Keratinocyte (primary cell): ENCODE results near the gene IL36RN. TPM values are rescaled to one million over a fixed set of nuclear protein-coding genes. Genes with fewer than 3 reads are reported as not detected.

ENCODE experiments used
- DNase-seq: peaks from one replicate; pipeline ENCODE4 v3.0.0-alpha.2; 2011; ENCODE audit warnings: low read depth, missing footprints, low spot score
- FAIRE-seq: peaks from 2 replicates; lab custom pipeline; 2011; peaks lifted over from hg19 to GRCh38; lab: Jason Lieb, UNC
- H2AFZ ChIP-seq: 2 replicates; pipeline ENCODE4 v1.6.0; 2012; ENCODE audit warnings: low read length, control low read depth, inconsistent platforms; ENCODE audit not compliant: control insufficient read depth
- H3K27ac ChIP-seq: 2 replicates; pipeline ENCODE4 v1.5.1; 2011; ENCODE audit warnings: low read length; ENCODE audit not compliant: control insufficient read depth, insufficient read depth
- H3K27me3 ChIP-seq: 3 replicates; pipeline ENCODE4 v1.6.0; 2011; ENCODE audit warnings: low read length; ENCODE audit not compliant: control insufficient read depth, insufficient read depth; ENCODE audit errors: extremely low read depth
- H3K36me3 ChIP-seq, 2 experiments: 2 replicates in 1 of 2; 3 replicates in 1 of 2; pipeline ENCODE4 v1.5.1; 2011; ENCODE audit warnings: low read length in 2 of 2, mild to moderate bottlenecking in 1 of 2; ENCODE audit not compliant: control insufficient read depth in 2 of 2, insufficient read depth in 2 of 2; ENCODE audit errors: extremely low read depth in 1 of 2
- H3K4me1 ChIP-seq: 3 replicates; pipeline ENCODE4 v1.5.1; 2011; ENCODE audit warnings: low read length; ENCODE audit not compliant: control insufficient read depth, insufficient read depth; ENCODE audit errors: extremely low read depth
- H3K4me2 ChIP-seq: 3 replicates; pipeline ENCODE4 v1.6.0; 2011; ENCODE audit warnings: low read depth, low read length; ENCODE audit not compliant: control insufficient read depth, insufficient read depth; ENCODE audit errors: extremely low read depth
- H3K4me3 ChIP-seq, 3 experiments: fragments of 200-600 bp in 1 of 3; sonication (generic) in 1 of 3; 2 replicates in 2 of 3; 3 replicates in 1 of 3; pipeline ENCODE4 v1.5.1; 2011 to 2016; ENCODE audit warnings: low read length in 3 of 3, mild to moderate bottlenecking in 3 of 3, control low read depth in 2 of 3, inconsistent platforms in 1 of 3, low read depth in 1 of 3, mixed read lengths in 1 of 3, mixed run types in 1 of 3, moderate library complexity in 1 of 3; ENCODE audit not compliant: control insufficient read depth in 2 of 3, insufficient read depth in 2 of 3; ENCODE audit errors: extremely low read depth in 1 of 3
- H3K79me2 ChIP-seq: 2 replicates; pipeline ENCODE4 v1.6.0; 2012; ENCODE audit warnings: low read length; ENCODE audit not compliant: control insufficient read depth, insufficient read depth
- H3K9ac ChIP-seq: 3 replicates; pipeline ENCODE4 v1.6.0; 2011; ENCODE audit warnings: low read length; ENCODE audit not compliant: control insufficient read depth, insufficient read depth; ENCODE audit errors: extremely low read depth
- H3K9me1 ChIP-seq: 3 replicates; pipeline ENCODE4 v1.6.0; 2011; ENCODE audit warnings: low read length; ENCODE audit not compliant: control insufficient read depth, insufficient read depth; ENCODE audit errors: extremely low read depth
- H3K9me3 ChIP-seq: 2 replicates; pipeline ENCODE4 v1.5.1; 2012; ENCODE audit warnings: low read depth, low read length; ENCODE audit not compliant: control insufficient read depth
- H4K20me1 ChIP-seq: 3 replicates; pipeline ENCODE4 v1.6.0; 2011; ENCODE audit warnings: low read length; ENCODE audit not compliant: control insufficient read depth, insufficient read depth; ENCODE audit errors: extremely low read depth
- EZH2 ChIP-seq: IDR thresholded peaks from one replicate; pipeline ENCODE4 v1.6.1; 2012; ENCODE audit warnings: inconsistent platforms, mild to moderate bottlenecking, low read length, moderate library complexity
- dilution Hi-C: fragments of 300-500 bp; cut with MboI; formaldehyde crosslinking; loops from one replicate; pipeline ENCODE4 v1.7.0; 2020; ENCODE audit warnings: low sequenced_read_pairs; ENCODE audit not compliant: extremely low pct_ligation_motif_present
- polyA plus RNA-seq, 5 experiments: library from polyadenylated mRNA; depleted of rRNA in 3 of 5; stranded (reverse) in 3 of 5; stranded (forward) in 1 of 5; unstranded in 1 of 5; fragments of >200 nt; gene quantifications; 1 replicate in 1 of 5; 2 replicates in 3 of 5; 3 replicates in 1 of 5; pipeline versions ENCODE4 v1.2.1 to v1.2.3, GENCODE V29; 2011 to 2012; ENCODE audit warnings: missing spikeins in 2 of 5, low read depth in 1 of 5, low replicate concordance in 1 of 5
- small RNA-seq, 3 experiments: library from RNA; depleted of rRNA; stranded (forward); fragments of <200 nt; gene quantifications; one replicate each; pipeline ENCODE3, GENCODE V24; 2012; ENCODE audit warnings: low read depth in 3 of 3, low replicate concordance in 1 of 3; ENCODE audit not compliant: insufficient read length in 3 of 3
- TF ChIP-seq, protein P1 (sequence below), 3 experiments: IDR thresholded peaks in 1 of 3; conservative IDR thresholded peaks in 1 of 3; optimal IDR thresholded peaks in 1 of 3; 2 replicates in 2 of 3; 3 replicates in 1 of 3; pipeline versions ENCODE3 to v1.5.1; 2011; ENCODE audit warnings: low read length in 3 of 3, mild to moderate bottlenecking in 3 of 3, moderate library complexity in 2 of 3, control low read depth in 1 of 3, inconsistent platforms in 1 of 3; ENCODE audit not compliant: insufficient read depth in 2 of 3; ENCODE audit errors: extremely low read depth in 1 of 3

Gene IL36RN
- polyA plus RNA-seq, 1 donor (not counting 4 experiments of a cell fraction or from before 2014, with no cell fraction given): 3.9 TPM

DNA sequence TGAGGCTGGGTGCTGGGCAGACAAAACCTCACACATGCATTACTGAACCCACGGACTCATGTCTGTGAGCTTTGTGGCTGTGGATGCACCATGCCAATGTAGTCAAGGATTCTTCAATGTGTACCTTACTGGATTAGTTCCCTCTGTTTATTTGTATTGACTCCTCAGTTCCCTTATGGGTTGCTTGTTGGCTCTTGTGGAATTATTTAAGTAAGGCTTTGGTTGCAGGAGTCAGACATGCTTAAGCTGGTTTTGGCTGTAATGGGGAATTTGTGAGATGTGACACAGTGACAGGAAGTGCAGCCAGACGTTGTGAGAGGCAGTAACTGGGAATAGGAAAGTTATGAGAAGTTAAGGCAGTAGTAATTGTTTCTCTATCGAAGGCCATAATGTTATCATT, 54.8 kb downstream of the IL36RN start:
- H3K9me1 ChIP-seq: no peaks in the 10 kb centered on the region
- no peak overlapping the region for H2AFZ ChIP-seq
- TF ChIP-seq, protein P1, sequence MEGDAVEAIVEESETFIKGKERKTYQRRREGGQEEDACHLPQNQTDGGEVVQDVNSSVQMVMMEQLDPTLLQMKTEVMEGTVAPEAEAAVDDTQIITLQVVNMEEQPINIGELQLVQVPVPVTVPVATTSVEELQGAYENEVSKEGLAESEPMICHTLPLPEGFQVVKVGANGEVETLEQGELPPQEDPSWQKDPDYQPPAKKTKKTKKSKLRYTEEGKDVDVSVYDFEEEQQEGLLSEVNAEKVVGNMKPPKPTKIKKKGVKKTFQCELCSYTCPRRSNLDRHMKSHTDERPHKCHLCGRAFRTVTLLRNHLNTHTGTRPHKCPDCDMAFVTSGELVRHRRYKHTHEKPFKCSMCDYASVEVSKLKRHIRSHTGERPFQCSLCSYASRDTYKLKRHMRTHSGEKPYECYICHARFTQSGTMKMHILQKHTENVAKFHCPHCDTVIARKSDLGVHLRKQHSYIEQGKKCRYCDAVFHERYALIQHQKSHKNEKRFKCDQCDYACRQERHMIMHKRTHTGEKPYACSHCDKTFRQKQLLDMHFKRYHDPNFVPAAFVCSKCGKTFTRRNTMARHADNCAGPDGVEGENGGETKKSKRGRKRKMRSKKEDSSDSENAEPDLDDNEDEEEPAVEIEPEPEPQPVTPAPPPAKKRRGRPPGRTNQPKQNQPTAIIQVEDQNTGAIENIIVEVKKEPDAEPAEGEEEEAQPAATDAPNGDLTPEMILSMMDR (optimal IDR thresholded peaks at IDR 0.05 in 1 of 3, IDR thresholded peaks at IDR 0.05 in 1 of 3, conservative IDR thresholded peaks at IDR 0.05 in 1 of 3; ENCODE audit: extremely low read depth in 1 of 3, insufficient read depth in 2 of 3, low read length in 3 of 3): no peak
- TF ChIP-seq EZH2: no peak
- peaks cover 53% of the 10 kb centered on the region for H3K4me1 ChIP-seq
- H3K27me3 ChIP-seq: no peaks in the 10 kb centered on the region
- no peak overlapping the region for H3K4me2 ChIP-seq
- no peaks in the 10 kb centered on the region for H3K36me3 ChIP-seq
- FAIRE-seq (no peak), DNase-seq (no peak)
- H4K20me1 ChIP-seq: no peaks in the 10 kb centered on the region
- no peak overlapping the region for H3K9ac ChIP-seq
- no peak overlapping the region for H3K4me3 ChIP-seq
- no peak overlapping the region for H3K27ac ChIP-seq
- H3K79me2 ChIP-seq: peaks cover 2% of the 10 kb centered on the region
- dilution Hi-C loops: no loop called here
- H3K9me3 ChIP-seq: no peaks in the 10 kb centered on the region

Small RNA genes lying within 50 kb of the gene (small RNA-seq; reads per million reads assigned to genes)
- gene RNU6-1180P: 0 reads per million in 3 experiments

Other genes with a start within 250 kb of the IL36RN start
- gene IL1B, start 222.4 kb upstream of the IL36RN start, polyA plus RNA-seq: 221 to 291 TPM (median 232 TPM) in 3 replicates
- 0.33 to 0.73 TPM (median 0.63 TPM) in 3 replicates for gene IL37, start 148.0 kb upstream of the IL36RN start, polyA plus RNA-seq
- gene IL36G, start 81.2 kb upstream of the IL36RN start, polyA plus RNA-seq: 8.0 to 62.8 TPM (median 20.2 TPM) in 3 replicates
- gene IL36A, start 53.7 kb upstream of the IL36RN start, polyA plus RNA-seq: not detected in 3 replicates
- gene IL36B, start 6.3 kb upstream of the IL36RN start, polyA plus RNA-seq: 0.14 to 0.21 TPM (median 0.14 TPM) in 3 replicates
- gene IL1F10, start 8.8 kb downstream of the IL36RN start, polyA plus RNA-seq: 0.15 to 0.75 TPM (median 0.37 TPM) in 3 replicates
- 114 to 190 TPM (median 128 TPM) in 3 replicates for gene IL1RN, start 68.4 kb downstream of the IL36RN start, polyA plus RNA-seq
- gene PSD4, start 114.8 kb downstream of the IL36RN start, polyA plus RNA-seq: 10.4 to 17.3 TPM (median 11.1 TPM) in 3 replicates
- 3.4 to 5.9 TPM (median 4.4 TPM) in 3 replicates for gene PAX8, start 219.7 kb downstream of the IL36RN start, polyA plus RNA-seq